Neural cell (in vitro differentiated cells): ENCODE data around the gene PIGO.

ENCODE experiments used
- EP300 ChIP-seq: fragments of 450-650 bp; conservative IDR thresholded peaks from 2 replicates; pipeline ENCODE4 v1.6.1; 2014; ENCODE audit warnings: antibody characterized with exemption, mild to moderate bottlenecking, moderate library complexity; ENCODE audit not compliant: poor library complexity, severe bottlenecking
- EZH2 ChIP-seq: fragments of 200-600, 300-800 bp; shearing (Covaris generic), sonication (generic); IDR thresholded peaks from 2 replicates; pipeline ENCODE4 v1.6.1; 2014; ENCODE audit warnings: antibody characterized with exemption, low read length, borderline replicate concordance, mild to moderate bottlenecking; ENCODE audit not compliant: insufficient read depth, poor library complexity, severe bottlenecking
- SMC3 ChIP-seq: fragments of 450-650 bp; conservative IDR thresholded peaks from 2 replicates; pipeline ENCODE4 v1.6.1; 2014; ENCODE audit warnings: antibody characterized with exemption, mild to moderate bottlenecking, moderate library complexity; ENCODE audit not compliant: poor library complexity
- TF ChIP-seq, protein P1 (sequence below): fragments of 450-650 bp; IDR thresholded peaks from 2 replicates; pipeline ENCODE4 v1.5.1; 2014; ENCODE audit warnings: antibody characterized with exemption, mild to moderate bottlenecking, moderate library complexity; ENCODE audit not compliant: poor library complexity, severe bottlenecking
- TF ChIP-seq, protein P2 (sequence below): IDR thresholded peaks from 2 replicates; pipeline ENCODE4 v1.6.1; 2012; ENCODE audit warnings: borderline replicate concordance

GRCh38 chr9:35042081-35042604, 54.2 kb downstream of the PIGO start:
- TF ChIP-seq EP300: no peak
- no peak for TF ChIP-seq EZH2
- no peak for TF ChIP-seq SMC3
- TF ChIP-seq, protein P1, sequence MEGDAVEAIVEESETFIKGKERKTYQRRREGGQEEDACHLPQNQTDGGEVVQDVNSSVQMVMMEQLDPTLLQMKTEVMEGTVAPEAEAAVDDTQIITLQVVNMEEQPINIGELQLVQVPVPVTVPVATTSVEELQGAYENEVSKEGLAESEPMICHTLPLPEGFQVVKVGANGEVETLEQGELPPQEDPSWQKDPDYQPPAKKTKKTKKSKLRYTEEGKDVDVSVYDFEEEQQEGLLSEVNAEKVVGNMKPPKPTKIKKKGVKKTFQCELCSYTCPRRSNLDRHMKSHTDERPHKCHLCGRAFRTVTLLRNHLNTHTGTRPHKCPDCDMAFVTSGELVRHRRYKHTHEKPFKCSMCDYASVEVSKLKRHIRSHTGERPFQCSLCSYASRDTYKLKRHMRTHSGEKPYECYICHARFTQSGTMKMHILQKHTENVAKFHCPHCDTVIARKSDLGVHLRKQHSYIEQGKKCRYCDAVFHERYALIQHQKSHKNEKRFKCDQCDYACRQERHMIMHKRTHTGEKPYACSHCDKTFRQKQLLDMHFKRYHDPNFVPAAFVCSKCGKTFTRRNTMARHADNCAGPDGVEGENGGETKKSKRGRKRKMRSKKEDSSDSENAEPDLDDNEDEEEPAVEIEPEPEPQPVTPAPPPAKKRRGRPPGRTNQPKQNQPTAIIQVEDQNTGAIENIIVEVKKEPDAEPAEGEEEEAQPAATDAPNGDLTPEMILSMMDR: no peak
- TF ChIP-seq, protein P2, sequence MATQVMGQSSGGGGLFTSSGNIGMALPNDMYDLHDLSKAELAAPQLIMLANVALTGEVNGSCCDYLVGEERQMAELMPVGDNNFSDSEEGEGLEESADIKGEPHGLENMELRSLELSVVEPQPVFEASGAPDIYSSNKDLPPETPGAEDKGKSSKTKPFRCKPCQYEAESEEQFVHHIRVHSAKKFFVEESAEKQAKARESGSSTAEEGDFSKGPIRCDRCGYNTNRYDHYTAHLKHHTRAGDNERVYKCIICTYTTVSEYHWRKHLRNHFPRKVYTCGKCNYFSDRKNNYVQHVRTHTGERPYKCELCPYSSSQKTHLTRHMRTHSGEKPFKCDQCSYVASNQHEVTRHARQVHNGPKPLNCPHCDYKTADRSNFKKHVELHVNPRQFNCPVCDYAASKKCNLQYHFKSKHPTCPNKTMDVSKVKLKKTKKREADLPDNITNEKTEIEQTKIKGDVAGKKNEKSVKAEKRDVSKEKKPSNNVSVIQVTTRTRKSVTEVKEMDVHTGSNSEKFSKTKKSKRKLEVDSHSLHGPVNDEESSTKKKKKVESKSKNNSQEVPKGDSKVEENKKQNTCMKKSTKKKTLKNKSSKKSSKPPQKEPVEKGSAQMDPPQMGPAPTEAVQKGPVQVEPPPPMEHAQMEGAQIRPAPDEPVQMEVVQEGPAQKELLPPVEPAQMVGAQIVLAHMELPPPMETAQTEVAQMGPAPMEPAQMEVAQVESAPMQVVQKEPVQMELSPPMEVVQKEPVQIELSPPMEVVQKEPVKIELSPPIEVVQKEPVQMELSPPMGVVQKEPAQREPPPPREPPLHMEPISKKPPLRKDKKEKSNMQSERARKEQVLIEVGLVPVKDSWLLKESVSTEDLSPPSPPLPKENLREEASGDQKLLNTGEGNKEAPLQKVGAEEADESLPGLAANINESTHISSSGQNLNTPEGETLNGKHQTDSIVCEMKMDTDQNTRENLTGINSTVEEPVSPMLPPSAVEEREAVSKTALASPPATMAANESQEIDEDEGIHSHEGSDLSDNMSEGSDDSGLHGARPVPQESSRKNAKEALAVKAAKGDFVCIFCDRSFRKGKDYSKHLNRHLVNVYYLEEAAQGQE: no peak
